T-helper 1 cell (primary cell): ENCODE data around the gene CHRNA7.
"Not testable (repeated sequence)": the region's sequence is repeated elsewhere in the genome, so short reads cannot be mapped to it uniquely, and the experiment has no call there.

Experiments
- DNase-seq, 5 donors: peaks; one replicate each; pipeline ENCODE4 v3.0.0-alpha.2; 2012 to 2020

The CHRNA7 gene

GRCh38 chr15:32196206-32196605, 165.9 kb downstream of the CHRNA7 start:
- not testable (repeated sequence) for DNase-seq

GRCh38 chr15:32198938-32199337, 168.6 kb downstream of the CHRNA7 start:
- not testable (repeated sequence) for DNase-seq

GRCh38 chr15:32209081-32209480, 178.8 kb downstream of the CHRNA7 start:
- DNase-seq, result not testable (repeated sequence)

GRCh38 chr15:32218666-32219065, 188.4 kb downstream of the CHRNA7 start:
- DNase-seq, result no peak
